HG03039 (cell line): ENCODE data around the gene PLEKHA3.
"Not testable (repeated sequence)": the region's sequence is repeated elsewhere in the genome, so short reads cannot be mapped to it uniquely, and the experiment has no call there.

Experiments
- ATAC-seq: cut with Tn5 transposase; IDR thresholded peaks from one replicate; pipeline ENCODE4 v1.9.1; 2021; ENCODE audit warnings: mild to moderate bottlenecking, moderate library complexity; ENCODE audit not compliant: unreplicated experiment

The PLEKHA3 gene

DNA sequence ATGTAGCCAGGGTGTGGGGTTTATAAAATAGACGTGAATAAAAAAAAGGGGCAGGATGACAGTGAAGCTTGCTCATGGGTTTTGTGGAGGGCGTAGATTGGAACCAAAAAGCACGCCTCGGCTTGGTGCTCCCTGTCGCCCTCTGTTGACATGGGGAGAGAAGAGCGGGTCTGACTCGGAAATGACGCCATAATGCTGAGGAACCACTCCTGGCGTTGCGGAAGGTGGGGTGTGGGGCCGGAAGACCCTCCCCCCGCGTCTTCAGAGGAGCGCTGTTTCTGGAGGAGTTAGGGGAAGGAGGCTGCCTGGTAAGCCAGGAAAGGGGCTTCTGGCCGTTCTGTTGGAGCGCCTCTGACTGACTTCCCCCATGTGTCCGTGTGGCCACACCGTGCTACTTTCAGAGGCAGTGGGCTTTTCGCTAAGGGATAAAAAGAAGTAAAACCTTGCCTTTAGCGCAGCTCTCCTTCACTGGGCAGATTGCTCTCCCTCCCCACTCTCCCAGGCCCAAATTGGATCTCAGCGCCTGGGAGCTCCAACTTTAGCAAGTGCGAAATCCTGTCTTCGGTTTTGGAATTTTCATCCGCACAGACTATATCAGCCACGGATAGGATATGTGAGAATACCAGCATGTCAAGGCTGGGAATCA lies 42.8 kb downstream of the PLEKHA3 start:
- ATAC-seq, result peak; percentile 94

DNA sequence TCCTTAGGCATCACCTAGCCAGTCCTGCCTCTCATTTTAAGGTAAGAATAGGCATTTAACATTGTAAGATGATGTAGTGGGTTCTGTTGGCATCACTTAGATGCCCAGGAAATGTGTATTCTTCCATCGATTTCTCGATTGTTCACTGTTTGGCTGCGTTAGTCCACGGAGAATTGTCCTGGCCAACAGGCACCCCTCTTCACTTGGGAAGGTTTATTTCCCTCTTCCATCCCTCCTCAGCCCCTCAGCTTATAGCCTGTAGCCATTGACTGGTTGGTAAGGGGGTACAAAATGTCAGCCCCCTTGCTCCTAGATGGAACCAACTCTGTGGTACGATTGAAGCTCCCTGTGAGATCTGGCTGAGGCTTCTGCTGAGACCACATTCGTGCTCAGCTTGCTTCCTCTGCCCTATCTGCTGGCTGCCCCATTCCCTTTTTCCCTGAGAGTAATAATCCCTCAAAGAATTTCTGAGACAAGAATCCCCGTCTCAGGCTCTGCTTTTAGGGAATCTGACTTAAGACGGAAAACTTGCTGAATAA lies 43.4 kb downstream of the PLEKHA3 start:
- peak; percentile 5 for ATAC-seq

DNA sequence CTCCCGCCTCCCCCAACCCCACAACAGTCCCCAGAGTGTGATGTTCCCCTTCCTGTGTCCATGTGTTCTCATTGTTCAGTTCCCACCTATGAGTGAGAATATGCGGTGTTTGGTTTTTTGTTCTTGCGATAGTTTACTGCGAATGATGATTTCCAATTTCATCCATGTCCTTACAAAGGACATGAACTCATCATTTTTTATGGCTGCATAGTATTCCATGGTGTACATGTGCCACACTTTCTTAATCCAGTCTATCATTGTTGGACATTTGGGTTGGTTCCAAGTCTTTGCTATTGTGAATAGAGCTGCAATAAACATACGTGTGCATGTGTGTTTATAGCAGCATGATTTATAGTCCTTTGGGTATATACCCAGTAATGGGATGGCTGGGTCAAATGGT lies 44.8 kb downstream of the PLEKHA3 start:
- ATAC-seq, result not testable (repeated sequence)

DNA sequence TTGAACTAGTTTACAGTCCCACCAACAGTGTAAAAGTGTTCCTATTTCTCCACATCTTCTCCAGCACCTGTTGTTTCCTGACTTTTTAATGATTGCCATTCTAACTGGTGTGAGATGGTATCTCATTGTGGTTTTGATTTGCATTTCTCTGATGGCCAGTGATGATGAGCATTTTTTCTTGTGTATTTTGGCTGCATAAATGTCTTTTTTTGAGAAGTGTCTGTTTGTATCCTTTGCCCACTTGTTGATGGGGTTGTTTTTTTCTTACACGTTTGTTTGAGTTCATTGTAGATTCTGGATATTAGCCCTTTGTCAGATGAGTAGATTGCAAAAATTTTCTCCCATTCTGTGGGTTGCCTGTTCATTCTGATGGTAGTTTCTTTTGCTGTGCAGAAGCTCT lies 45.2 kb downstream of the PLEKHA3 start:
- ATAC-seq, result not testable (repeated sequence)

DNA sequence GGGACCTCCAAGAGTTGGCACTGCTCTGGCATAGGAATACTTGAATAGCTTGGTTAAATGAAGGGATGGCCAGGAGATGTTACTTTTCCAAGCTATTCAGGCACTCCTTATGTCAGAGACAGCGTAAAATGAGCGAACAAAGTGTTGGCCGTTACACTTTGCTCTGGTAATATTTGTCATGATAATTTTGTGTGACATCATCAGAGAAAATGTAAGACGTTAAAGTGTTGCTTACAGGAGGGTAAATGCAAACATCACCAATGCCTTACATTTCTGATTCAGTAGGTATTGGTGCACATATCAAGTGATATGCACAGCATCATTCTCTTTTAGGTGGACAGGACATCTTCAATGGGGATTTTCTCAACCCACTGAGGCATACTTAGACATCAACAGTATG lies 46.0 kb downstream of the PLEKHA3 start:
- ATAC-seq, result no peak

DNA sequence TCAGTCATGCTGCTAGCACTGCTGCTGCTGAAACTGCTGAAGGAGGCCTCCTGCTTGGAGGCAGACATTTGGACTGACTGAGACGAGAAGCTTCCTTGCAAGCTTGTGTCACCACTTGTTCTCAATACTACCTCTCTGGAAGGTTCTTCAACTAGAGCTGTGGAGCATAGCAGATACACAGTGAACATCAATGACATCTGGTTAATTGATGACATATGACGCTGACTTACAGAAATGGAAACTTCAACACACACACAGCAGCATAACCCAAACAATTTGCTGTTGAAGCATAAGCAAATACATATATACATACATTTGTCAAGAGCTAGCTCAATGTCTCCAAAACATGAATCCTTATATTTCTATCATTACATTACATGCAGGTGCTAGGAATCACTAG lies 47.3 kb downstream of the PLEKHA3 start:
- ATAC-seq, result no peak

DNA sequence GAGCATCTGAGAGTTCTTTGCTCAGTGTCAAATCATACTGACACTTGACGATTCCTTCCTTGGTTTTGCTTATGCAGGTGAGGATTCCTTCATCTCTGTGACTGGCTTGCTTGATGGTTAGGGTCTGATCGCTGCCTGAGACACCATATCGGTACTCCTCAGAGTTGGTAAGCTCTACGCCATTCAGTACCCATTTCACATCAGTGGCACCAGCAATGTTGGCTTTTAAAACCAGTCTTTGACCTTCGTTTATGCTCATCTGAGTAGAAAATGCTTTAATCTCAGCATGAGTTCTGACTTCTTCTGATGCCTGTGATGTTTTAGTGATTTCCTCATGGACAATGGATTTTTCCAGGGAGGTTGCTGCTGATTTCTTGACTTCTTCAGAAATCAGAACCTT lies 48.4 kb downstream of the PLEKHA3 start:
- no peak for ATAC-seq

DNA sequence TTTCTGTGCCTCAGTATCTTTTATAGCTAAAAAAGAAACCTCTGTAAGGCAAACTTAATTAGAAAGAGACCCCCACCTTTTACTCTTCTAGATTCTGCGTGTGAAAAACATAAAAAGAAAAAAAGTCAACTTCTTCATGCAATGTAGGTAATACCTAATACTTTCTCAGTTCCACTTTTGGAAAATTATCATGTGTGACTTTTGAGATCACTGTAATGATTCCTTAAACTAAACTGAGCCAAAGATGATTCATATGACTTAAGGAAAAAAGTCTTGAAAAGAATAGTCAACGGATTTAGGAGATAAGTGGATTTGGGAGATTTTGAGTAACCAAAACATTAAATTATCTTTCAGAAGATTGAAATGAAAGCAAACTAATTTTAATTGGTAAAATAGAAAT lies 48.9 kb downstream of the PLEKHA3 start:
- ATAC-seq, result no peak

DNA sequence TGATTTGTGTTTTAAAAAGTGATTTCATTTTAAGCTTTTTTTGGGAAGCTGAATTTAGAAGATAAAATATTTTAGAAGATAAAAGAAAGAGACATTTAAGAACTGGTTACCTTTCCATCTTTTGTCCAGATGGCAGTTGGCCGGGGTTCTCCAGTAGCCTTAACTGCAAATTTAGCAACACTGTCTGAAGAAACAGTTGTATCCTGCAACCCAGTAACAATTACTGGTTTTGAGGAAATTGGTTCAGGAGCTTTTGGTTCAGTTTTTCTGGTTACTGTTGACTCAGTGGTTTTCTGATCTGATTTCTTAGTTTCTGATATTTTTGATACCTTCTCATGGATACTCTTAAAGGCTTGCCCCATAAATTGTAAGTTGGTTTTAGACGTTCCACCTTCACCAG lies 49.9 kb downstream of the PLEKHA3 start:
- no peak for ATAC-seq

DNA sequence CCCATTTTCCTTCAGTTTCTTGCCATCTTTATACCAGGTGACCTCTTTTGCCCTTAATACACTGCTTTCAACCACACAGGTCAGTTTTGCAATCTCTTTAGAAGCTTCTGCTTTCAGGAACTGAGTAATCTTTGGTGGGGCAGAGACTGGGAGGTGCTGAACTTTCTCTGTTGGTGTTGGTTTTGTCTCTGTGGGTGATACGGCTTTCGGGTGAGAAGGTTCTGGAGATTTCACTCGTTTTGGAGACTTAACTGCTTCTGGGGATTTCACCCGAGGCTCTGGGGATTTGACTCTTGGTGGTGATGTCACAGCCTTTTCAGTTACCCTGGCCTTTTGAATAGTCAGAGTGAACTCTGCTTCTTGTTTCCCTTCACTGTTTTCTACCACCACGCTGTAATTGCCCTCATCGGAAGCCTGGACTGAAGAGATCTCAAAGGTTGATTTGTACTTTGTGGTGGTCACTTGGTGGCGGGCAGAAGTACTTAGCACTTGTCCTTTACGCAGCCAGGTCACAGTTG lies 50.4 kb downstream of the PLEKHA3 start:
- ATAC-seq, result peak; percentile 98

DNA sequence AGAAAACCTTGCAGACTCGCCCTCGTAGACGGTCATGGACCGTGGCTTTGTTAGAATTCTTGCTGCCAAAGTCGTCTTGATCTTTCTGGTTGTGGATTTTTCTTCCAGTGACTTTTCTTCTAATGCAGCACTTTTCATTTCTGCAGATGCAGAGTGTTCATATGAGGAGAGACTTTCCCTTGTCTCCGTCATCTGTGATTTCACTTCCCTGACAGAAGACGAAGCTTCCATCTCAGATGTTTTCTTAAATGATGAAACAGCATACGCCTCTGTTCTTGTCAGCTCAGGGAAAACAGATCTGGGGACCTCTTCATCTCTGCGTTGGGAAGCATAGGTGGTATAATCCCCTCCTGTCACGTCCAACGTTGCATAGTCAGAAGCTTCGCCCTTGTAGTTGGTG lies 50.9 kb downstream of the PLEKHA3 start:
- ATAC-seq, result no peak

DNA sequence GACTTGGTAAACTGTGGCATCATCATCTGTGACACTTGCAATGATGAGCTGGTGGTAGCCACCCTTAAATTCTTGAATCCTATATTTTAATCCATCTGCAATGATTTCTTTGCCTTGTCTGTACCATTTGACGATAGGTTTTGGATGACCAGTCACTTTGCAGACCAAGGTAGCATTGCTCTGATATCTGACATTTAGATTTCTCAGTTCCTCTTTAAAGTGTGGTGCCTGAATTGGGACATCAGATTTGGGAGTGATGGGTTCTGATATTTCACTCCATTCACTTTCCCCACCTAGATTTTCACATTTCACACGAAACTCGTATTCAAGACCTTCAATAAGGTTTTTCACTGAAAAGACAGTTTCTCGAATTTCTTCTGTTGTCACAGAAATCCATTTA lies 55.8 kb downstream of the PLEKHA3 start:
- ATAC-seq, result no peak

DNA sequence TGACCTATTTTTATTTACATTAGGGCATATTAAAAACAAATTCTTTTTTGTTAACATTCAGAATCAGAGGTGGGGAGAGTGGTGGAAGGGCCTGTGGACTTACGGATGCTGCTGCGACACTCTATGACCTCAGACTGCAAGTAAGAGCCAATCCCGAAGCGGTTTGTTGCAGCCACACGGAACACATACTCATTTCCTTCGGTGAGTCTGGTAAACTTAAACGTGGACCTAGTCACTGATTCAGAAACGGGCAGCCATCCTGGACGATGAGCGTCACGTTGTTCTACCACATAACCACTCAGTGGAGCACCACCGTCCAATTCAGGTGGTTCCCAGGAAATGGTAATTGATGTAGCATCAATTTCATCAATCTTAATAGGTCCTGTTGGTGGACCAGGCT lies 61.9 kb downstream of the PLEKHA3 start:
- ATAC-seq, result no peak

DNA sequence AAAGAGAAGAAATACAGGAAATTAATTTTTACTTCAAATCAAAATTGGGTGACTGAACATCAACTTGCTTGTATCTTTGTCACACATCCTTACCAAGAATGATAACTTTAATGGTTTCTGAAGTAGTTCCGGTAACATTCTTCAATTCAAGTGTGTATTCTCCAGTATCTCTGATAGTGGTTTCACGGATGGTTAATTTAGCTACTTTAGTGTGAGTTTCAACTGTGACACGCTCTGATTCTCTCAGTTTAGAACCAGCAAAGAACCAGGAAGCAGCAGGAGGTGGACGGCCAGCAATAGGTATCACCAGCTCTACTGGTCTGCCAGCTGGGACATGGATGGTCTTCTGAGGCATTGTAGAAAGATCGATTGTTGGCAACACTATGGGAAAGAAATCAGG lies 62.3 kb downstream of the PLEKHA3 start:
- ATAC-seq, result no peak

DNA sequence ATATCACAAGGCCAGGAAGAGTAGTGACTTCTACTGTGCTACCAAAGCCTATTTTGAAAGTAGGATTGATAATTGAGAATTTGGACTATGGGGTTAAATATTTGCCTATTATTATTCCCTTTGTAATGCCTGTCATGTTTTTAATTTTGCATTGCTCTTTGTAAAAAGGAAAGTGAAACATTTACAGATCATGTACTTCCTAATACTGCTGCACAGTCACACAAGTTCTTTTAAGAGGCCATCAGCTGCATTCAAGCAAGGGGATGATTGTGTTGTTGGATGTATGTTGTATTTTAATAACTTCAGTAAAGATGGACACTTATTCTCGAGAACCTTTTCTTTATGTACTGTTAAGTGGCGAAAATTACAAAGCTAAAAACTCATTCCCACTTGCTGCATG lies 70.1 kb downstream of the PLEKHA3 start:
- ATAC-seq, result peak; percentile 56

DNA sequence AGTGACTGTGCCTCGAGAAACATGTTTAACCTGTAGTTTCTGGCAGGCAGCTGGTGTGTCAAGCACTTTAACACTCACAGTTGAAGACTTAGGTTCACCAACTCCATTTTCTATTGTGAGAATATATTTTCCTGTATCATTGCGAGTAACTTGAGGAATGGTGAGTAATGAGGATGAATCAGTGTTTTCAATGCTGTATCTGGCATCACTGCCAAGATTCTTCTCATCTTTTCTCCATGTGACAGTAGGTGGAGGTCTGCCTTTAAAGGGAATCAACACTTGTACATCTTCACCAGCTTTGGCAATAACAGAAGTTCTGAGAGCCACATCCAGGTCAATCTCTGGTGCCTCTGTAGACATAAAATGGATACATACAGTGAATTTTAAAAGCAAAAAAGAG lies 72.8 kb downstream of the PLEKHA3 start:
- no peak for ATAC-seq
